Renal pelvis (tissue), 4 donors: Measurements from ENCODE around the gene CAVIN3. TPM values are rescaled to one million over a fixed set of nuclear protein-coding genes. Genes with fewer than 3 reads are reported as not detected.
A peak's percentile ranks its signal among the peaks of the same experiment; 100 is the strongest.

Experiments used
- DNase-seq: peaks from one replicate; pipeline ENCODE4 v3.0.0-alpha.2; 2013
- polyA plus RNA-seq, 3 donors: library from polyadenylated mRNA; unstranded; fragments of 120-200 nt; gene quantifications; one replicate each; pipeline ENCODE4 v1.2.1, GENCODE V29; 2013; ENCODE audit not compliant: insufficient read length in 3 of 3

Gene CAVIN3
- polyA plus RNA-seq, 3 donors, result 16.1 to 22.2 (median 20.9) TPM

- DNase-seq, result no peak
Measured at GRCh38 chr11:6333095-6333494, 12.8 kb upstream of the CAVIN3 start.

- no peak for DNase-seq
Measured at GRCh38 chr11:6332066-6332465, 11.8 kb upstream of the CAVIN3 start.

GRCh38 chr11:6328321-6328720, 8.0 kb upstream of the CAVIN3 start:
- DNase-seq, result no peak

- no peak for DNase-seq
Measured at GRCh38 chr11:6327806-6328205, 7.5 kb upstream of the CAVIN3 start.

GRCh38 chr11:6326985-6327384, 6.7 kb upstream of the CAVIN3 start:
- DNase-seq, result no peak

GRCh38 chr11:6326303-6326702, 6.0 kb upstream of the CAVIN3 start:
- no peak for DNase-seq

GRCh38 chr11:6323291-6323905, 3.1 kb upstream of the CAVIN3 start:
- no peak for DNase-seq

GRCh38 chr11:6321961-6322362, 1.7 kb upstream of the CAVIN3 start:
- DNase-seq, result no peak

GRCh38 chr11:6321356-6321755, 1.1 kb upstream of the CAVIN3 start:
- no peak for DNase-seq

GRCh38 chr11:6319704-6320410, 444 bp downstream of the CAVIN3 start:
- DNase-seq, result peak; percentile 75

- peak; percentile 30 for DNase-seq
Measured at GRCh38 chr11:6319001-6319703, 1.1 kb downstream of the CAVIN3 start.

- no peak for DNase-seq
Measured at GRCh38 chr11:6318204-6318603, 2.1 kb downstream of the CAVIN3 start.

- DNase-seq, result peak; percentile 45
Measured at GRCh38 chr11:6315811-6316425, 4.4 kb downstream of the CAVIN3 start.

- DNase-seq, result no peak
Measured at GRCh38 chr11:6312106-6312505, 8.2 kb downstream of the CAVIN3 start.

GRCh38 chr11:6307876-6308275, 12.4 kb downstream of the CAVIN3 start:
- no peak for DNase-seq

- no peak for DNase-seq
Measured at GRCh38 chr11:6305297-6305696, 15.0 kb downstream of the CAVIN3 start.

- no peak for DNase-seq
Measured at GRCh38 chr11:6303661-6304060, 16.6 kb downstream of the CAVIN3 start.

- DNase-seq, result no peak
Measured at GRCh38 chr11:6301096-6301495, 19.2 kb downstream of the CAVIN3 start.

GRCh38 chr11:6300325-6300724, 20.0 kb downstream of the CAVIN3 start:
- DNase-seq, result no peak

- no peak for DNase-seq
Measured at GRCh38 chr11:6298605-6299004, 21.7 kb downstream of the CAVIN3 start.

- no peak for DNase-seq
Measured at GRCh38 chr11:6297831-6298230, 22.5 kb downstream of the CAVIN3 start.

- DNase-seq, result no peak
Measured at GRCh38 chr11:6285019-6285418, 35.3 kb downstream of the CAVIN3 start.

- DNase-seq, result no peak
Measured at GRCh38 chr11:6284250-6284649, 36.1 kb downstream of the CAVIN3 start.
